ENCODE data around the gene PXDN.

The PXDN gene

DNA sequence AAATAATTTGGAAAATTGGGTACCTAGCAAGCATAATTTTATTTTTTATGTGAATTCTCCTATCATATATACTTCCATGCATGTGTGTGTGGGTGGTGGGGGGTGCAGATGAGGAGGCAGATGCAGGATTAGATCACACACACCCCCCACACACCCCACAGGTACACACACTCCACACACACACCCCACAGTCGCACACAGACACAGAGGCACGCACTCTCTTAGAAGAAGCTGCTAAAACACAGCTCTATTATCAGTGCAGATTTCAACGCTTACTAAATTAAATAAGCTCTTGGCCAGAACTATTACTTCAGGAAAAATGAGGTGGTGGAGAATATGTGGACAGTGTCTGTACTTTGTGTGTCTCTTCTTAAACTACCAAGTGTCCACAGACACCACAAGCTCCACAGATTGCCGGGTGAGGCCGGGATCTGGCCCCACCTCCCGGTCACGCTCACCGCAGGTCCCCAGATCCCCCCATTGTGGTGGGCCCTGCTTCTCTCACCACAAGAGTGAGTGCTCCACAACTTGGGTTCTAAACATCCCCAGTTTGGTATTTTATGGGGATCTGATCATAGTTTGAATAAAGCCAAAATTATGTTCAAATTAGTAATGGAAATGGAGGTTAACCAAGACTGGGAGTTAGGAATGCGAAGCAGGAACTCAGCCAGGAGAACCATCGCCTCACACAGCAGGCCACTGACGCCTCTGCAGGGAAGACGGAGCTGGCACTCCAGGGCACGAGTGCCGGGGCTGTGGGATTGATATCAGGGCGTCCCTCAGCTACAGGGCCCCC is 102.1 kb downstream of the PXDN start:
- DNase-seq = no peak

DNA sequence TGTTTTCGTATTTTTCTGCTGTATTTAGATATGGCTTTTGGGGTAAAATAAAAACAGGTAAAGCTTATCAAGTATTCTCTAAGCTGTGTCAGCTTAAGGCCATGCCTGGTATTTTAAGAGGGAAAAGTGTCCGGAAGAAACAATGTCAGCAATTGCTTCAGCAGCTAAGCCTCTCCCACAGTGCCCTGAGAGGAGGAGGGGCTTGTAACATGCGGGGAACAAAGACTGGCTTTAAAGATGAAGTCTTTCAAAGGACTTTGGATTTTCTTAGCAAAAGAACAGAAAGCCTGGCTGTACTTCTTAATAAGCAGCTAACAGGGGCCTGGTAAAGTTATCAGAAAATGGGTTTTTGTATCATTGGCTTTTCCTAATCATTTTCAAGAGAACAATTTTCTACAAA is 102.8 kb downstream of the PXDN start:
- no peak for DNase-seq

- DNase-seq = no peak
These were observed 103.8 kb downstream of the PXDN start for GRCh38 chr2:1640301-1641135.

DNA sequence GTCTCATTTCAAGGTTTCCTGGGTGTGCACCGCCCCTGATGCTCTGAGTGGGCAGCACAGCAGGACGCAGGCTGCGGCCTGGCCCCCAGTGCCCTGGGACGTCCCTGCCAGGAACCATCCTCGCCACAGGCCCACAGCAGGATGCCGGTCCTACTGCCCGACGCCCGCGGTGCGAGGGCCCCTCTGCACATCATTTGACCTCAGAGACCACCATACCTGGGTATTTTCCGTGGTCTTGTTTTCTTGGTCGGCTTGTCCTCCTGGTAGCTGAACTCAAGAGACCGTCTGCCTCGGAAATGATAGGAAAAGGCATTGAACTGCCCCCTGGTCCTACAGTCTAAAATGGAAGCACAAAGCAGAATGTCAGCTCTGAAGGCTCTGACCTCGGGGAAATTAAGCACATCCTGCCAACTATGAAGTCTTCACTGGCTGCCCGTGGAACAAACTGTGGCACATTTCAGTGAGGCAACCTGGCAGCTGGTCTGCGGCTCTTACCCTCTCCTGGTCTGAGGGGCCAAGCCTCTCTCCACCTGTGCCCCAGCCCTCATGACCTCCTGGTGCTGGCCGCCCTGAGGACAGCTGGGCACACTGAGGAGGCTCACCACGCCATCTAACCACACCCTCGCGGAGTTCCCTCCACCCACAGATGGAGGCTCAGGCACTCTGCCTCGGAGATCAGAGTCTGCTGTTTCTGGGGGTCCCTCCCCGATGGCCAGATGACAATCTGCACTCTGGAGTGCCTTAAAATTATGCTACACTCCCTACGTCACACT is 105.0 kb downstream of the PXDN start:
- no peak for DNase-seq

GRCh38 chr2:1638281-1638860 is 105.9 kb downstream of the PXDN start:
- DNase-seq = no peak

GRCh38 chr2:1636791-1637415 is 107.4 kb downstream of the PXDN start:
- no peak for DNase-seq

DNA sequence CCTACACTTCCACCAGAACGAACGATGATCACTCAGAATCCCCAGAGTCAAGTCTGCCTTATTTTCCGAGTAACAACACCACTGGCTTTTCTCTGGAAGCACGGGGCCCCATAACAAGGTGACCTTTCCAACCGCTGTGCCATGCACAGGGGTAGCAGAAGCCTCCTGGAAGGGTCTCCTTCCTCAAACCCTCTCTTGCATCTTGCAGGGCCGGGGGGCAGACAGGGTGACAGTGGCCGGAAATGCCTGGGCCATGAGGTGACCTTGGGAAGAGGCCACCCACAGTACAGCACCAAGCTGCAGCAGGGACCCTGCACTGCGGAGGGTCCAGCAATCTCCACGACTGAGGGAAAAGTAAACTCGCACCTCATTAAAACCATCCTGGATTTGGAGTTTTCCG is 108.5 kb downstream of the PXDN start:
- no peak for DNase-seq

DNA sequence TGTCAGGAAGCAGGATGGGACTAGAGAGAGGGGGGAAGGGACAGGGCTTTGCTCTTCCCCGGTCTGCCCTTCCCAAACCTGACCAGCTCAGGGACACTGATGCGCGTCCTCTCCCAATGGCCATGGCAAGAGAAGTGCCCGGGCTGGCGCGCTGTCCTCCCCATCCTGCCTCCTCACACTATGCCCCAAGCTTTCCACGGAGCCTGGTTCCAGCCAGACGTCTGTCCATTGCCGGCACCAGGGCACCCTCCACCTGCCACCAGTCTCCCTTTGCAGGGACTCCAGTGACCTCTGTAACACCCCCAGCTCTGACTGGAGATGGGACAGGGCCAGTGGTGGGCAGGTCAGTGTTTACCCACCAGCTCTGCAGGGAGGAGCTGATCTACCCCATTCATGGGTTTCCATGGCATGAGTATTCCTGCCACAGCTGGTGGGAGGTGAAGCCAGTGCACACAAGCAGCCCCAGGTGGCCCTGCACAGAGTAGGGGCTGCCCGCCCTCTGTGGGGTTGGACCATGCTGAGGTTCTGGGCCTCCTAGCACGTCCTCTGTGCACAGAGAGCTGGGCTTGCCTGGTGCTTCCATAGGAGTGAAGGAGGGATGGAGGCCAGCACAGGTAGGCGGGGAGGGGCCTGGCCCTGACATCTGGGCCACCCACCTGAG is 109.5 kb downstream of the PXDN start:
- no peak for DNase-seq

DNA sequence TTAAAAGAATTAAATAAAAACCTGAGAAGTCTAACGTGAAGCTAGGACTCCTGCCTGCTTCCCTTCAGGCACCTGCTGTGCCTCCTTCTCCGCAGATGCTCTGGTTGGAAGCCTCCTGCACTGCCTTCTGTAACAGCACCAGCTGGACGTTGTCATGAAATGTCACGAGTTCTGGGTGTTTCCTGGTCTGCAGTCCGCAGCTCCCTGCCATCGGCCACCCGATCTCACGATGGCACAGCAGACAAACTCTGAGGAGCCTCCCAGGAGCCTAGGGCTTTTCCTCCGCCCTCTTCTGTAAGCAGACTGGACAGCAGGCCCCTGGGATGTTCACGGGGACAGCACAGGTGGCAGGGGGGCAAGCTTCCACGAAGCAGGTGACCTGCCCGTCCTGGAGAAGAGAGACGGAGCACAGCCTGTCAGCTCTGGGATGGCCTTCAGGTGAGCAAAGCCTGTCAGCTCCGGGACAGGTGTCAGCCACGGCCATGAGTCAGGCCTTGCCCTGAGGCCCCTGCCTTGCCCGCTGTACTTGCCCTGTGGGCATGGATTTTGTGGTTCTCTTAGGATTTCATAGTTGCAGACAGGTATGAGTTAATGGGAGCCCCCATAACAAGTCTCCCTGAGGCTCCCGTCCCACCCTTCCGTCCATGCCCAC is 110.3 kb downstream of the PXDN start:
- no peak for DNase-seq

- no peak for DNase-seq
These were observed 111.1 kb downstream of the PXDN start for GRCh38 chr2:1633092-1633671.

DNA sequence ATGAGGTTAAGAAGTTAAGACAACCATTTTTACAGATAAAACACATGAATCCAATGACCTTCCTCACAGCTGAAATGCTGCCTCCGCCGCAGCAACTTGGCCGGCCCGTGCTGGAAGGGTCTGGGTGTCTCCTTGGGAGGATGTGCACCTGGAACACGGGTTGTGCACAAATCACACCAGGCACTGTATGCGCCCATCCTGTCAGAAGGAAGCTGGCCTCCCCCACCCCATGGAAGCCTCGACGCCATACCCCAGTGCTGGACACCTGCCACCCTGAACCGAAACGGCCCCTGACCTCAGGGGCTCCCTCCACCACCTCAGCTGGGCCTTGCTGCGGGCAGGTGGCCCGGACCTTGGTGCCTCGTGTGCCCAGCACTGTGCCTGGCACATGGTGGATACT is 111.8 kb downstream of the PXDN start:
- no peak for DNase-seq

GRCh38 chr2:1632002-1632348 is 112.3 kb downstream of the PXDN start:
- DNase-seq = no peak

DNA sequence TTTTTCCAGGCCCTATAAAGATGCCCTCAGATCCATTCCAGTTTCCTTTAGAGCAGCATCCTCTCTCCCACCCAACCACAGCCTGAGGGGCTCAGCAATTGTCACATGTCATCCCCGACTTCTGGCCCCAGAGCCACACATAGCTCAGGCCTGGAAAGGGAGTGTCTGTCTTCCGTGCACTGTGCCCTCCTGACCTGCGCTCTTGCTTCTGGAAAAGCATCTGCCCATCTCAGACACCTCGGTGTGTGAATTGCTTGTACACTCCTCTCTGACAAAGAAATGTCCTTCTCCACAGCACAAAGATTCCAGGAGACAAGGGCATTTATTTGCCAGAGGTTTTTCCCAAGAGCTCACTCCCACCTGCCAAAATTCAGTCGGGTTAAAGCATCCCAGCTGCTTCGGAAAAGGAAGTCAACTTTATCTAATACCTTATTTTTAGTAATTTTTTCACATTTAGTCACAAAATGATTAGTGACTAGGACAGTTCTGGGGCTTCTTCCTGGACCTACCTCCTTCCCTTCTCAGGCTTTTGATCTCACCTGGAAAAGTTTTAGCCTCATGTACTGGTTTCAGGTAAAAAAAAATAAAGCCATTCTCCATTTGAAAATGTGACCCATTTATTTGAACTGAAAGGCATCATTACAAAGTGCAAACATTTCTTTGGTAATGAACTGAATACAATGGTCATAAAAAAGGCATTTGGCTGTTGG is 112.9 kb downstream of the PXDN start:
- DNase-seq = no peak

- DNase-seq = no peak
These were observed 115.4 kb downstream of the PXDN start for GRCh38 chr2:1628893-1629292.

GRCh38 chr2:1627628-1628381 is 116.5 kb downstream of the PXDN start:
- no peak for DNase-seq

DNA sequence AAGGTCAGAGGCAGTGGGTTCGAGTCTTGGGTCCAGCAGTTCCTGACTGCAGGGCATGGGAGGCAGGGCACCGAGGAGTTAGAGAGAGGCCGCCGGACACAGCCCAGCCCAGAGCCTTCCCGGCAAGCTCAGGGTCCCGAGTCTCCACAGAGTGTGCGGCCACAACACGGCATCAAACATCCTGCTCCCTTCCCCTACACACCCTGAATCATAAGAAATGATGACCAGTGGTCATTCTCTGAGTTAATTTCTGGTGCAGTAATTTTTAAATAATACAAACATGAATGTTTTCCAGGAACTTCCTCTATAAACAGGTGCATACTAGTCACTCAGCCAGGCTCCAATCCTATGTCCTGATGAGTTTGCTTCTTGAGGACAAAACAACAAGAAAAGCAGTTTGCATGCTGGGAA is 118.0 kb downstream of the PXDN start:
- no peak for DNase-seq

DNA sequence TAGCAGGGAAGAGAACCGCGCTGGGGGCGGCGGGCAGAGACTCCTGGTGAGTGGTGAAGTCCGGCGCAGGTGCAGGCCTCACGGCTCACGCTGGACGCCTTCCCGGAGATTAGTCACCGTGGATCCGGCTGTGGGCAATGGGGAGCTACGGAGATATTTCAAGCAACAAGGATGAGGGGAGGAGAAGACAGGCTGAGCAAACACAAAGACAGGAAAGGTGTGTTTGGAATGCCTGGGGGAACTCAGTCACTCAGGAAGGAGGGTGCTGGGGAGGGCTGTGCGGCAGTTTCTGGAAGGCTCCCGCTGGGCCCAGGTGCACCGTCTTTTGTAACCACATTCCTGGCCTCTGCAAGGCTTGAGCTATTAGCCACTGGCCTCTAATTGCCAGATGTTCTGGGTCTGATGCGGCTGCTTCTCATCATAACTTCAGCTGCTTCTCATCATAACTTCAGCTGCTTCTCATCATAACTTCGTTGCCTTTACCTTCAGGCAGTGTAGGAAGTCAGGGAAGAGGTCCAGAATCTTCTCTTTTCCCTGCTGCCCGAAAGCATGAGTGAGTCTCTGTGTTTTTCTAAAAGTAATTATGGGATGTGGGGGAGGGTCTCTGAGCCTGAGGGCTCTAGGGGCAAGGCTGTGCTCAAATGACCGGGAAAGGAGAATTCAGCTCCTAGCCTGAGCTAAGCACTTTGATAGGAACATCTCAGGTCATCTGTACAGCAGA is 118.9 kb downstream of the PXDN start:
- DNase-seq = no peak

DNA sequence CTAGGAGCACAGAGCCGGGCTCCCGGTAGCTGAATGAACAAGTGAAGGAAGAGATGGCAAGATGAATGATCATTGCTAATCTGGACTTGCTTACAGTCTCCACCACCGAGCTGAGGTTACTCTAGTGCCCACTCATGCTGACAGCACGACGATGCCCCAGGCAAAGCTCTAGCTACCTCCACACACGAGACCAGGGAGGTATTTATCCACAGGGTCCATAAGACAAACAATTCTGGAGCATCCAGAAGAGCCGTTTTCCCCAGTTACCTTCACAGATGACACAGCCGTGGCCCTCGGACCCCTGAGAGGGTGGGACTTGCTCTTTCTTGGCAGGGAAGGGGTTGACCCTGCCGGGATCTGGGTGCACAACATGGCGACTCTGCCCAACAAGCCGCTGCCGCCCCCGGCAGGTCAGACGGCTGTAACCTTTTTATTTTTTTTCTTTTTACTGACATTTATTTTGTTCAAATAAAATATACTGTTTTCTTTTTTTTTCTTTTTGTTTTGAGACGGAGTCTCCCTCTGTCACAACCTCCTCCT is 120.3 kb downstream of the PXDN start:
- no peak for DNase-seq
